Ishikawa (cell line): ENCODE results near the gene NEK10.

Experiments used
- EP300 ChIP-seq: IDR thresholded peaks from 2 replicates; pipeline ENCODE4 v1.6.1; 2012; ENCODE audit warnings: borderline replicate concordance
- RAD21 ChIP-seq: IDR thresholded peaks from 2 replicates; pipeline ENCODE4 v1.6.1; 2012; ENCODE audit warnings: low read depth
- TEAD4 ChIP-seq: IDR thresholded peaks from 2 replicates; pipeline ENCODE4 v1.6.1; 2012
- TF ChIP-seq, protein P1 (sequence below): IDR thresholded peaks from 2 replicates; pipeline ENCODE4 v1.6.1; 2012

DNA sequence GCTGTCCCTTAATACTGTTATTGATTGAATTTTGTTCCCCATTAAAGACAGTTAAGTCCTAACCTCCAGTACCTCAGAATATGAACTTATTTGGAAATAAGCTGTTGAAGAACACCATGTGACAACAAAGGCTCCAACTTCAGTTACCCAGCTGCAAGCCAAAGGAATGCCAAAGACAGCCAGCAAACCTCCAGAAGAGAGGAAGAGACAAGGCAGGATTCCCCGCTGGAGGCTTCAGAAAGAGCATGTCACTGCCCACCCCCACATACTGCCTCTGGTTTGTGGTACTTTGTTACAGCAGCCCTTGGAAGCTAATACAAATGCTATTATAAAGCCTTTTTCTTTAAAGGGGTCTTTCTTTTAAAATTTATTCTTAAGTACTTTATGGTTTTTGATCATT is 18.4 kb upstream of the NEK10 start:
- TF ChIP-seq, protein P1, sequence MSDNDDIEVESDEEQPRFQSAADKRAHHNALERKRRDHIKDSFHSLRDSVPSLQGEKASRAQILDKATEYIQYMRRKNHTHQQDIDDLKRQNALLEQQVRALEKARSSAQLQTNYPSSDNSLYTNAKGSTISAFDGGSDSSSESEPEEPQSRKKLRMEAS: no peak
- TF ChIP-seq TEAD4 (no peak), RAD21 (no peak), EP300 (no peak)
